SW480 (cell line): Measurements from ENCODE around the gene DDX47.
A peak's percentile ranks its signal among the peaks of the same experiment; 100 is the strongest.
"Not testable (repeated sequence)": the region's sequence is repeated elsewhere in the genome, so short reads cannot be mapped to it uniquely, and the experiment has no call there.

Experiments
- DNase-seq: peaks from one replicate; pipeline ENCODE4 v3.0.0-alpha.2; 2016; ENCODE audit warnings: low spot score

DDX47 gene

DNA sequence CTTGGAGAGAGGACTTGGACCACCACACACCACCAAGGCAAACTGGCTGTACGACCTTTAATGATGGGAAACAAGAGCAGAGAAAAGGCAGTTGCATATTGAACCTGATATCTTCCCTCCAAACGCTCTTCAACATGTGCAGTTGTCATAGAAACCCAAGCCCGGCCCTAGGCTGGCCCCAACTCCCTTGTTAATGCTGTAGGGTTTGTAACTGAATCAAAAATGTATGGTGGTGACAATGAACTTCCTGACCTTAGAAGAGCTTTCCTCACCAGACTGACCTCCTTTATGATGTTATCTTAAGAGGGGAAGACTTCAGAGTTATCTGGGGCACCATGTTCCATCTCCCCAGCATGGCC lies 15.4 kb upstream of the DDX47 start:
- no peak for DNase-seq

DNA sequence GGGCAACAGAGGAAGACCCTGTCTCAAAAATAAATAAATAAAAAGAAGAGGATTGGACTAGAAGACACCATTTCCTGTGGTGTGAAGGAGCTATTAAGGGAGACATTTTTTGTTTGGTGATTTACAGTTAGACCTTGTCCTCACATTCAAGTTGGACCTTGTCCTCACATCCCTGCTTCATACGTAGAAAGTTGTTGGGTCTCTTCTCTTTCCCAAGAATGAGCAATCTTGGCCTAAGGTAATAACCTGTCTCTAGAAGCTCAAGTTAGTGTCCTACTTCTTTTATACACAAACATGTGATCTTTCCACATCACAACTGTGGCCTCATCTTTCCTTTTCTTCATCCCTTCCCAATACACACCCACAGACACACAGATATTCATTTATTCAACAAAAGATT lies 14.7 kb upstream of the DDX47 start:
- no peak for DNase-seq

DNA sequence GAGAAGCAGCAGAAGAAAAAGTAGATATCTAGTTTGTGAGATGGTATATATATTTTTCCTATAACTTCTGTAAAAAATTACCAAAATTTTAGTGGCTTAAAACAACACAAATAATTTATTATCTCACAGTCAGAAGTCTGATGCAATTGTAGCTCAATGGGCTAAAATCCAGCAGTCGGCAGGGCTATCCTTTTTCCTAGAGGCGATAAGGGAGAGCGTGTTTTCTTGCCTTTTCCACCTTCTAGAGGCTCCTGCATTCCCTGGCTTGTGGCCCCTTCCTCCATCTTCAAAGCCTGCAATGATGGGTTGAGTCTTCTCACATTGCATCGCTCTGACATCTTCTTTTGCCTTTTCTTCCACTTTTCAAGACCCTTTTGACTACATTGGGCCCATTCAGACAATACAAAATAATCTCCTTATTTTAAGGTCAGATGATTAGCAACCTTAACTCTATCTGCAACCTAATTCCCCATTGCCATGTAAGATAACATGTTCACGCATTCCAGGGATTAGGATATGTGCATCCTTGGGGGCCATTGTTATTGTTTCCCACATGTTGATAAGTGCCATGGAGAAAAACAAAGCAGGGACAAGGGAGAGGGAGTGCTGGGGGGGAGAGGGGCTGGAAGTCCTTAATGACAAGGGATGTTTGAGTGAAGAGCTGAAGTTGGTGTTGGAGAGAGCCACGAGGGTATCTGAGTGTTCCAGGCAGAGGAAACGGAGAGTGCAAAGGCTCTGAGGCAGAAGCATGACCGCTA lies 13.8 kb upstream of the DDX47 start:
- no peak for DNase-seq

DNA sequence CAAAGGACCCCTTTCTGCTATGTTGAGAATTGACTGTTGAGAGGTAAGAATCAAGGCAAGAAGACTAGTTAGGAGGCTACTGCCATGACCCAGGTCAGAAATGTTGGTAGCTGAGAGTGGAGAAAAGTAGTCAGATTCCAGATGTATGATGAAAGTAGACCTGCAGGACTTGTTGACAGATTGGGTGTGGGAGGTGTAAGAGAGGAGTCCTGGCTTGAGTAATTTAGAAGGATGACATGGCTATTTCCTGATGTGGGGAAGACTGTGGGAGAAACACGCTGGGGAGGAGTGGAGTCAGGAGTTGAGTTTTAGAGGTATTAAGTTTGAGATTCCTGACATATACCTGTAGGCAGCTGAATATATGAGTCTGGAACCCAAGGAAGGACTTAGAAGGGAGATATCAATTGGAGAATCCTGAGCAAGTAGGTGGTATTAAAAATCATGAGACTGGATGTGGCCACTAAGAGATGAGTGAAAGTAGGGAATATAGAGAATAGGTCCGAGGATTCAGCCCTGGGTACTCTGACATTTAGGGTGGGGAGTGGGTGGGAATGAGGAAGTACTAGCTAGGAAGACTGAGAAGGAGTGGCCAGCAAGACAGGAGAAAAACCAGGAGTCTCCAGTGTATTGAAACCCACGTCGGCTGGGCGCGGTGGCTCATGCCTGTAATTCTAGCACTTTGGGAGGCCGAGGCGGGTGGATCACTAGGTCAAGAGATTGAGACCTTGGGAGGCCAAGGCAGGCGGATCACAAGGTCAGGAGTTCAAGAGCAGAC lies 12.6 kb upstream of the DDX47 start:
- DNase-seq, result no peak

DNA sequence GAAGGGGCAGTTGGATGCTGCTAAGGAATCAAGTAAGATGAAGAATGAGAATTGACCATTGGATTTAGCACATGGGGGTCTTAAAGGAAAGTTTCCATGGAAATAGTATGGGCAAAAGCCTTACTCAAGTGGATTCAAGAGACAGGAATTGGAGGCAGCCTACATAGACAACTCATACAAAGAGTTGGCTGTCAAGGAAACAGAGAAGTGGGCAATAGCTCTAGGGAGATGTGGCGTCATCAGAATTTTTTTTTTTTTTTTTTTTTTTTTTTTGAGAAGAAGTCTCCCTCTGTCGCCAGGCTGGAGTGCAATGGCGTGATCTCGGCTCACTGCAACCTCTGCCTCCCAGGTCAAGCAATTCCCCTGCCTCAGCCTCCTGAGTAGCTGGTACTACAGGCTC lies 11.5 kb upstream of the DDX47 start:
- DNase-seq, result not testable (repeated sequence)

DNA sequence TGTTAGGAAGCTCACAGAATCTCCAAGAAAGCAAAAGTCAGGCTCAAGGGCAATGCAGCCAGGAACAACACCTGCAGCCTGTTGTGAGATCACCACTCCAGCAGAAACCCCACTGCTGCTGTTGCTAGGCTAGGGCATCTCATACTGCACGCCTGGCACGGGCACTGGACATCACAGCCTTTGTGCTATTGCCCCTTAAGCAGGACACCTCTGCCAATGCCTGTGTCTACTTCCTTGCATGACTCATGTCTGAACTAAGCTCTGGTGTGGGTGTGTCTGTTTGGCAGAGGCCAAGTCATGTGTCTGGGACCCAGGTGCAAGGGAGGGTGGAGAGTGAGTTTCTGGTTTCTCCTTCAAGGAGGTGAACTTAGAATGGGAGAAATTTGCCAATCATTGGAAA lies 10.0 kb upstream of the DDX47 start:
- peak; percentile 98 for DNase-seq

DNA sequence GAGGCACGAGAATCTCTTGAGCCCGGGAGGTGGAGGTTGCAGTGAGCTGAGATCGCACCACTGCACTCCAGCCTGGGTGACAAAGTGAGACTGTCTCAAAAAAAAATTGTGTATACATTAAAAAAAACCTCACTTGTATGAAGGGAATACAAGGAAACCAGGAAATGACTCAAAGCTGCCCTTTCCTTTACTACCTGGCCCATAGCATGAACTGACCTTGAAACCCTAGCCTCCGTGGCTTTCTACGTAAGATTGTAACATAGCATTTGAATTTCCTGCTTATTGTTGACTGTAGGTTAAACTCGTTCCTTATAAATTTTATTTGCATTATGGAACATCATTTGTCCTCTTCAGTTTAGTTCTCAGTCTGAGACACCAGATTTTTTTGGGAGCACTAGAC lies 9.1 kb upstream of the DDX47 start:
- peak; percentile 68 for DNase-seq

DNA sequence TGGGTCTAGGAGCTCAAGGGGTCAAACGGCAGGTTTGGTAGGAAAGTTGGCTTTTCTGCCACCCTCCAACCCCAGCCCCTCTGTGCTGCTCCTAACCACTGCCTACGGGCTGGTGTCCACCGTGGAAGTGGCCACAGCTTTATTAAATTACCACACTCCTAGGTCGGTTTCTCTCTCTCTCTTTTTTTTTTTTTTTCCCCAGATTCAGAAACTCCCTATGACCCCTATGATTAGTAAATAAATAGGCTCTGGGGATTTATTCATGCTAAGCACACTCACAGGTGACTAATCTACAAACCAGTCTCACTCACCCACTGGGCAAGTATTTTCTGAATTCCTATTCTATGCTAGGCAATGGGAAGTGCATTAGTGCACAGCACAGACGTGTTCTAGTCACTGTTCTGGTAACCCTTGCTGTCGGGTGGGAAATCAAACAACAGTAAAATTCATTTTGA lies 8.7 kb upstream of the DDX47 start:
- DNase-seq, result peak; percentile 83

DNA sequence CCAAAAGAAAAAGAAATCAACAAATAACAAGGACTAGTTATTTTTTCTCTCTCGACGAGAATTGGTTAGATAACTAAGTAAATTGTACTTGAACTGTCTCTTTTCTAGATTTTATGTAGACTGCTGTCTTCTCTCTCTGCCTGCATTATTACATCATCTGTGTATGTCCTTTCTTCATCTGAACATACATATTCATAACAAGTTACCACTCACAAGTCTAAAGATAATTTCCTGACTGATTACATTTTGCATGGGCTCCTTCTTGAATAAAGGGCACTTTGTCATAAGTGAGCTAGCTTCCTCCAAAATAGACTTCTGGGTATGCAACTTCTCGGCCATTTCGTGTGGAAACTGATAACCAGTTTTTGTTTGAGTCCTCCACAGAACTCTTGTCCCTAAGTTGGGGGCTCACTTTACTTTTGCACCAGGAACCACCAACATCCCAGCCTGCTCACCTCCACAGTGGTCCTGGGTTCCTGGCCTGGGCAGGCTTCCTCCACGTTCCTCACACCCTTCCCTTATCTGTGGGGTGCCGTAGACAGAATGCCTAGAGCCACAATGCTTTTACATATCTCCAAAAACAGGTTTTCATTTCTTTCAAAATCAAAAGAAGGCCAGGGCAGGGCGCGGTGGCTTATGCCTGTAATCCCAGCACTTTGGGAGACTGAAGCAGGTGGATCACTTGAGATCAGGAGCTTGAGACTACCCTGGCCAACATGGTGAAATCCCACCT lies 6.2 kb upstream of the DDX47 start:
- no peak for DNase-seq

DNA sequence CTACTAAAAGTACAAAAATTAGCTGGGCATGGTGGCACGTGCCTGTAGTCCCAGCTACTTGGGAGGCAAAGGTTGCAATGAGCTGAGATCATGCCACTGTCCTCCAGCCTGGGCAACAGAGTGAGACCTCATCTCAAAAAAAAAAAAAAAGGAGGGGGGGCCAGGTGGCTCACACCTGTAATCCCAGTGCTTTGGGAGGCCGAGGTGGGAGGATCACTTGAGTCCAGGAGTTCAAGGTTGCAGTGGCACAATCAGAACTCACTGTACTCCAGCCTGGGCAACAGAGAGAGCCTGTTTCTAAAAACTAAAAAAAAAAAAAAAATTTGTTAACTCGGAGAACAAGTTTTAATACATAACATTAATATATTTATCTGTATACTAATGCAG lies 5.6 kb upstream of the DDX47 start:
- not testable (repeated sequence) for DNase-seq

DNA sequence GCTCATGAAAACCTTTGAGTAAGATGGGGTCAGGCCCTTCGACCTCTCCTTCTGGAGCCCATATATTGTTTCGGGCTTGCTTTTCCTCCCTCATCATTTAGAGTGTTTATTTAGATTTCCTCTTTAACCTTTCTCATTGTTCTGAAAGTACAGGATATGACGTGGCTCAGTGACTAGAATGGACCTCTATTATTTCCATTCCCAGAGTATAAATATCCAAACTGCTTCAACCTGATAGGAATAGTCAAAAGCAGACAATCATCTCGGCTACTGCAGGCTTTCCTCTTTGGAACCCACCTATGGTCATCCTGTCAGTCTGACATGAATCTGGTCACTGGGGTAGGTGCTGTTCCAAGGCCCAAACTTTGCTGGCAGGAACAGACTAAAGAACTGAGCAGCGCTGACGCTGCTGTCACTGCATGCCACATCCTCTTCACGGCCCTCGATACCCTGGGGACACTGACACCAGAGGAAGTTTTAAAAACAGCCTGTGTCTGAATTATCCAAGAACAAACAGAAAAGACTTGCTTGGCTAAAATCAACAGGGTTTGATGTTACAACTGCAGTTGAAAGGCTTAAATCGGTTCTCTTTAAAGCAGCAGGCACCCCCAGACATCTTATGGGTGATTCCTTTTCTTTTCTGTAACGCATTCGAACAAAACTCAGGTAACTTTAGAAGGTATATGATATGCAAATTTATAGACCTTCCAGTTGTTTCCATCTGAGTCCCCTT lies 5.0 kb upstream of the DDX47 start:
- DNase-seq, result no peak

DNA sequence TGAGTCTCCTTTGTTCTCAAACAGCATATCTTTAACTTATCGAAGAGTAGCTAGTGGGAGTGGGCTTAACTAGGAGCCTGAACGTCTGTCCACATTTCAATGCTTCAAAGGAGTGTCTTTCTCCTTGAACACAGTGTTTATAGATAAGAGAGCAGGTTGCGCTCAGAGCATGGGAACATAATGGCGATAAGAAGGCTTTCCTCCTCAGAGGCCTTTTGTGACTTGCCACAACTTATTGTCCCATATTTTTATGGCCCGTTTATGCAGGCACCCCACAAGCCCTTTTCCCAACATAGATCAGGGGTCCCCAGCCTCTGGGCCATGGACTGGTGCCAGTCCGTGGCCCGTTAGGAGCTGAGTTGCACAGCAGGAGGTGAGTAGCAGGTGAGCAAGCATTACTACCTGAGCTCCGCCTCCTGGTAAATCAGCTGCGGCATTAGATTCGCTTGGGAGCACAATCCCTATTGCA lies 2.6 kb upstream of the DDX47 start:
- no peak for DNase-seq

DNA sequence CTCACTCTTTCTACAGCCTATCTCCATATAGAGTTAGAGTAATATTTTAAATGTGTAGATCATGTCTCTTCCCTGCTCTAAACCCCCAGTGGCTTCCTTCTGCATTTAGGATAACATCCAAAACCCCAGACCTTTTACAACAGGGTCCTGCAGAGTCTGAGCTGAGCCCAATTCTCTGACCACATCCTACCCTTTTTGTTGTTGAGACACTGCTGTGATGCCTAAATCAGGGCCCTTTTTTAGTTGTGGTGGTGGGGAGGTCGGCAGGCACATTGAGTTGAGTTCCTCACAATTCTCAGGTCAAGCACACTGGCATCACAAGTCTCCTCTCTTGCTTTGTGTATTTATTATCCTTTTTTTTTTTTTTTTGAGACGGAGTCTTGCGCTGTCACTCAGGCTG lies 1.8 kb upstream of the DDX47 start:
- DNase-seq, result no peak

DNA sequence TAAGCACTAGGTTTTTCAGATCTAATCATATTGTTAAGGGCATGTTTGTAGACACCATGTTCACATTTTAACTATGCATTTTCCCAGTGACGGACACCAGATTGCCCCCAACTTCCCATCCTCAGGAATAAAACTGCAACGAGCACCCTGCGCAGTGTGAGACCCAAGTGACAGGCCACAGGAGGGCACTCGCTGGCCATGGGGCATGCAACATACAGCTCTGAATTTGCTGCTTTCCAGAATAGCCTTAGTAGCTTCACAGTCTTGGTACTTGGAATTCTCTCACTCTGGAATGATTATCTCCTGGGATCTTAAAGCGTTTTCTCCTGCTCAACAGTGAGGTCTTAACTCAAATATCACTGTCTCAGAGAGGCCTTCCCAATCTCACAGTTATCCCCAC lies 972 bp upstream of the DDX47 start:
- DNase-seq, result peak; percentile 35

DNA sequence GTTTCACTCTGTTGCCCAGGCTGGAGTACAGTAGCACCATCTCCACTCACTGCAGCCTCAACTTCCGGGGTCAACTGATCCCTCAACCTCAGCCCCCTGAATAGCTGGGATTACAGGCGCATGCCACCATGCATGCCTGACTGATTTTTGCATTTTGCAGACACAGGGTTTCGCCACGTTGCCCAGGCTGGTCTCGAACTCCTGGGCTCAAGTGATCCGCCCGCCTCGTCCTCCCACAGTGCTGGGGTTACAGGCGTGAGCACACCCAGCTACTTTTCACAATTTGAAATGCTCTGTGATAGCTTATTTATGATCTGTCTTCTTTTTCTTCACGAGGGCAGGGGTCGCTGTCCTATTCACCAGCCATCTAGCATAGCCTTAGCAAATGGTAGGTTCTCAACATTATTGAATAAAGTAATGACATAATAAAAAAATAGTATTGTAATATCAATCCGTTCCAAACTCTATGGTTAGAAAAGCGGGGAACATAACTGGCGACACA lies 477 bp upstream of the DDX47 start:
- DNase-seq, result no peak

DNA sequence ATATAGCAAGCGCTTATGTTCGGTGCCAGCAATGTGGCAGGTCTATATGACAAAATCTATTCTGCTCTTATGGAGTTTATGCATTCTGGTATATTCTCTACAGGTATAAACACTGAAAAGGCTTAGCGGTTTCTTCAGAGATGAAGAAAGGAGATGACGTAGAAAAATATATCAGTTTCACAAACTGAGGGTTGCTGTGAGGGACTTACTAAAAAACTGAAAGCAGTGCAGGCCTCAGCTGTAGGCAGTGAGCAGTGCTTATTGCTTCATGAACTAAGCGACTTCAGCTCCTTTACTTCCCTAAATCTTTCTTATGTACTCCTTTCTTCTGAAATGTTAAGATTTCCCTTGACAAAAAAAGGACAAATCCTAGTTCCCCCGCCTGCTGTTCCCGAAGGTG lies 4.5 kb downstream of the DDX47 start:
- DNase-seq, result no peak

DNA sequence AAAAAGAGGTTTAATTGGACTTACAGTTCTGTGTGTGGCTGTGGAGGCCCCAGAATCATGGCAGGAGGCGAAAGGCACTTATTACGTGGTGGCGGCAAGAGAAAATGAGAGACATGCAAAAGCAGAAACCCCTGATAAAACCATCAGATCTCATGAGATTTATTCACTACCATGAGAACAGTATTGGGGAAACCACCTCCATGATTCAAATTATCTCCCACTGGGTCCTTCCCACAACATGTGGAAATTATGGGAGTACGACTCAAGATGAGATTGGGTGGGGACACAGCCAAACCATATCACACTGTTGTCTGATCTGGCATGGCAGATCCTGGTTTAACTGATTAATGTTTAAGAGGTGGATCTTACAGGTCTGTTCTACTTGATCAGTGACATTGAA lies 5.6 kb downstream of the DDX47 start:
- no peak for DNase-seq

DNA sequence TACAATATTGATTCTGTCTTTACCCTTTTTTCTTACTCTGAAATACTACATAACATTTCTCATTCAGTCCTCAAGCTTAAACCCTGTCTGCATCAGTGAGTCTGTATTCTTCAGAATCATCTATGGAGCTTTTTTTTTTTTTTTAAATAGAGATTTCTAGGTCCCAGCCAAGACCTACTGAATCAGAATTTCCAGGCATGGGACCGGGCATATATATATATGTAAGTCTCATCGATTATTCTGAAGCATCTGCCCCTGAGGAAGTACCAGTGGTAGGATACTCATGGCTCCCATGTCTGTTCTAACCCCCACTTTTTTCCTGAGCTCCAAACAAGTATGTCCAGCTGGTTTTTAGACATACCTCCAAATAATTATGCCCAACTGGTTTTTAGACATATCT lies 6.1 kb downstream of the DDX47 start:
- DNase-seq, result no peak

DNA sequence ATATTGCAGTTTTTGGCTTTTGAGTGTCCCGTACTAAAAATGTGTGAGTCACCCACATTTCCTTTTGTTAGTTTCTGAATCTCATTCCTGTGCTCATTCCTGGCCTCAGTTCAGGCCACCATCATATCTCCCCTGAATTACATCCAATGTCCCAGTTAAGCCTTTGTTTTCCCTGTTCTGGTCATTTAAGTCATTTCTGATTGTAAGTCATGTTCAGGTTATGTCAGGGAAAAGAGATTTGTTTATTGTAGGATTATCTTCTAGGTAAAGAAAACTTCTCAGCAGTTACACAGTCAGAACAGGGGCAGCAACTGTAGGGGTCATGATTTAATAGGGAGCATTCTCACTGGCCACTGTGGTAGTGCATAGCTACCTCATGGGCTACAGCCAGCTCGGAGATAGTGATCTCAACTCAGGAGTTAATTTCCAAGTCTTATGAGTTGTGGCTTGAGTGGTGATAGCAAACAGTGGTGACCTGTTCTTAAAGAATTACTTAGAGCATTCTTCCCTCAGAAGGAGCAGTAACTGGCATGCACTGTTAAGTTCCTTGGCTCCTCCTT lies 6.7 kb downstream of the DDX47 start:
- peak; percentile 30 for DNase-seq

DNA sequence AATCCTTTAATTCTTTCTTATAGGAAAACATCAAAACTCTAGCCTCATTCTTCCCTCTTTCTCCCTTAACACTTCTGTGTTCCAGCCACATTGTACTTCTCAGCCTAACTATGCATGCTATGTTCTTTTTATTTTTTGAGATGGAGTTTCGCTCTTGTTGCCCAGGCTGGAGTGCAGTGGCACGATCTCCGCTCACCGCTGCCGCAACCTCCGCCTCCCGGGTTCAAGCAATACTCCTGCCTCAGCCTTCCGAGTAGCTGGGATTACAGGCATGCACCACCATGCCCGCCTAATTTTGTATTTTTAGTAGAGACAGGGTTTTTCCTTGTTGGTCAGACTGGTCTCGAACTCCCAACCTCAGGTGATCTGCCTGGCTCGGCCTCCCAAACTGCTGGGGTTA lies 7.2 kb downstream of the DDX47 start:
- DNase-seq, result not testable (repeated sequence)

DNA sequence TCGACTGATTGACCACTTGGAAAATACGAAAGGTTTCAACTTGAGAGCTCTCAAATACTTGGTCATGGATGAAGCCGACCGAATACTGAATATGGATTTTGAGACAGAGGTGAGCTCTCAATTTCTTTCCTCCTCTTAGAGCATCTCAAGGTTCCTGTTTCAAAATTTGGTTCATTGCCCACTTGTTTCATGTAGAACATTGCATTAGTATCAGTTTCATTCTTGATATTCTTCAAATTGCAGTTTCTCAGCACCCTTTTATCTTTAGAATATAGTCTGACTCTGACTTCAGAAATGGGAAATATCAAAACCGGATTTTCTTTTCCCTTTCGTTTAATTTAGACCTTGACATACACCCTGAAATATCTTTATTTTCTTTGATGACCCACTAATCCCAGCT lies 8.8 kb downstream of the DDX47 start:
- DNase-seq, result no peak

DNA sequence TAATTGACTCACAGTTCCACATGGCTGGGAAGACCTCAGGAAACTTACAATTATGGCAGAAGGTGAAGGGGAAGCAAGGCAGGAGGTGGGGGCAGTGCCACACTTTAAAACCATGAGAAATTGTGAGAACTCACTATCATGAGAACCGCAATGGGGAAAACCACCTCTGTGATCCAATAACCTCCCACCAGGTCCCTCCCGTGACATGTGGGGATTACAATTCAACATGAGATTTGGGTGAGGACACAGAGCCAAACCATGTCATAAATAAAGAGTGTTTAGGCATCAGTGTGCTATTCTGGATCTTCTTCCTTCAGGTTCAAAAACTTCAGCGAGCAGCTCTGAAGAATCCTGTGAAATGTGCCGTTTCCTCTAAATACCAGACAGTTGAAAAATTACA lies 9.7 kb downstream of the DDX47 start:
- no peak for DNase-seq
